BE2C (cell line): ENCODE measurements around the gene BIK.

Experiments used
- DNase-seq: peaks from one replicate; pipeline ENCODE4 v3.0.0-alpha.2; 2020
- H3K27me3 ChIP-seq: fragments of 250-450 bp; sonication (Bioruptor Pico); 2 replicates; pipeline ENCODE4 v1.5.1; 2020; ENCODE audit warnings: mild to moderate bottlenecking
- H3K36me3 ChIP-seq: fragments of 250-450 bp; sonication (Bioruptor Pico); 2 replicates; pipeline ENCODE4 v1.5.1; 2020; ENCODE audit warnings: mild to moderate bottlenecking
- H3K4me1 ChIP-seq: fragments of 250-450 bp; sonication (Bioruptor Pico); 2 replicates; pipeline ENCODE4 v1.5.1; 2020
- H3K4me3 ChIP-seq: 2 replicates; pipeline ENCODE4 v1.5.1; 2011; ENCODE audit warnings: low read depth, low read length
- H3K9me3 ChIP-seq: fragments of 250-450 bp; sonication (Bioruptor Pico); 2 replicates; pipeline ENCODE4 v1.5.1; 2020
- TF ChIP-seq, protein P1 (sequence below): IDR thresholded peaks from 2 replicates; pipeline ENCODE4 v1.5.1; 2012; ENCODE audit warnings: mild to moderate bottlenecking, low read depth, low read length

BIK gene

GRCh38 chr22:43090130-43090789 is 20.3 kb upstream of the BIK start:
- Histone ChIP-seq H3K9me3 (no peaks in the 10 kb centered on the region), H3K36me3 (no peaks in the 10 kb centered on the region), H3K27me3 (no peaks in the 10 kb centered on the region), H3K4me1 (peaks cover 5% of the 10 kb centered on the region), H3K4me3 (no peak overlapping the region)
- TF ChIP-seq, protein P1, sequence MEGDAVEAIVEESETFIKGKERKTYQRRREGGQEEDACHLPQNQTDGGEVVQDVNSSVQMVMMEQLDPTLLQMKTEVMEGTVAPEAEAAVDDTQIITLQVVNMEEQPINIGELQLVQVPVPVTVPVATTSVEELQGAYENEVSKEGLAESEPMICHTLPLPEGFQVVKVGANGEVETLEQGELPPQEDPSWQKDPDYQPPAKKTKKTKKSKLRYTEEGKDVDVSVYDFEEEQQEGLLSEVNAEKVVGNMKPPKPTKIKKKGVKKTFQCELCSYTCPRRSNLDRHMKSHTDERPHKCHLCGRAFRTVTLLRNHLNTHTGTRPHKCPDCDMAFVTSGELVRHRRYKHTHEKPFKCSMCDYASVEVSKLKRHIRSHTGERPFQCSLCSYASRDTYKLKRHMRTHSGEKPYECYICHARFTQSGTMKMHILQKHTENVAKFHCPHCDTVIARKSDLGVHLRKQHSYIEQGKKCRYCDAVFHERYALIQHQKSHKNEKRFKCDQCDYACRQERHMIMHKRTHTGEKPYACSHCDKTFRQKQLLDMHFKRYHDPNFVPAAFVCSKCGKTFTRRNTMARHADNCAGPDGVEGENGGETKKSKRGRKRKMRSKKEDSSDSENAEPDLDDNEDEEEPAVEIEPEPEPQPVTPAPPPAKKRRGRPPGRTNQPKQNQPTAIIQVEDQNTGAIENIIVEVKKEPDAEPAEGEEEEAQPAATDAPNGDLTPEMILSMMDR: peak; percentile 64
- peak; percentile 66 for DNase-seq

DNA sequence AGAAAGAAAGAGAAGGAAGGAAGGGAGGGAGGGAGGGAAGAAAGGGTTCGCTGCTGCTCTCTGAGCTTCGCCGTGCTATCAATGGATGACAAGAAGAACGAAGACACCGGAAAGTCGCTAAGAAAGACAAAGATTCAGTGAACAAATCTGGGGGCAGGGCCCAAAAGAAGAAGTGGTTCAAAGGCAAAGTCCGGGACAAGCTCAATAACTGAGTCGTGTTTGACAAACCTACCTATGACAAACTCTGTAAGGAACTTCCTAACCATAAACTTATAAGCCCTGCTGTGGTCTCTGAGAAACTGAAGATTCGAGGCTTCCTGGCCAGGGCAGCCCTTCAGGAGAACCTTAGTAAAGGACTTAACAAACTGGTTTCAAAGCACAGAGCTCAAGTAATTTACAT is 18.5 kb upstream of the BIK start:
- H3K4me1 ChIP-seq: peaks cover 5% of the 10 kb centered on the region
- H3K36me3 ChIP-seq: no peaks in the 10 kb centered on the region
- H3K9me3 ChIP-seq: no peaks in the 10 kb centered on the region; the same call in 1 of the 2 replicates
- no peaks in the 10 kb centered on the region for H3K27me3 ChIP-seq
- TF ChIP-seq, protein P1: no peak
- DNase-seq: no peak
- no peak overlapping the region for H3K4me3 ChIP-seq

GRCh38 chr22:43094085-43094484 is 16.5 kb upstream of the BIK start:
- Histone ChIP-seq H3K27me3 (no peaks in the 10 kb centered on the region), H3K4me3 (no peak overlapping the region), H3K9me3 (no peaks in the 10 kb centered on the region; the same call in 1 of the 2 replicates), H3K4me1 (peaks cover 5% of the 10 kb centered on the region), H3K36me3 (no peaks in the 10 kb centered on the region)
- TF ChIP-seq, protein P1: peak; percentile 46
- peak; percentile 66 for DNase-seq

DNA sequence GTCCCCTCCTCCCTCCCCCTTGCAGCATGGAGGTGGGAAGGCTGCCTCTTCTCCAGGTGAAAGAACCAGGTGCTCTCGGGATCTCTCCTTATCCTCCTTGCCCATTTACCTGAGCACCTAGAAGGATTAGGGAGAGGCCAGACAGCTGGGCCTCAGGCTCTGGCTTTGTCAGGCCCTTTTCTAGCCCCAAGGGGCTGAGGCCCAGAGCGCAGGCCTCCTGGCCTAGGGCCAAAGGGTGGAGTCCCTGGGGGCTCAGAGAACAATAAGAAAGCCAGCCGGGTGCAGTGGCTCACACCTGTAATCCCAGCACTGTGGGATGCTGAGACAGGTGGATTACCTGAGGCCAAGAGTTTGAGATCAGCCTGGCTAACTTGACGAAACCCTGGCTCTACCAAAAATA is 16.0 kb upstream of the BIK start:
- Histone ChIP-seq H3K36me3 (no peaks in the 10 kb centered on the region), H3K4me1 (peaks cover 5% of the 10 kb centered on the region), H3K27me3 (no peaks in the 10 kb centered on the region), H3K9me3 (no peaks in the 10 kb centered on the region; the same call in 1 of the 2 replicates), H3K4me3 (no peak overlapping the region)
- no peak for DNase-seq
- TF ChIP-seq, protein P1: no peak

- no peaks in the 10 kb centered on the region; the same call in 1 of the 2 replicates for H3K9me3 ChIP-seq
- H3K4me1 ChIP-seq: peaks cover 5% of the 10 kb centered on the region
- no peaks in the 10 kb centered on the region for H3K36me3 ChIP-seq
- no peak for DNase-seq
- no peak overlapping the region for H3K4me3 ChIP-seq
- TF ChIP-seq, protein P1: no peak
- H3K27me3 ChIP-seq: no peaks in the 10 kb centered on the region
Measured at GRCh38 chr22:43096420-43096819, 14.1 kb upstream of the BIK start.

DNA sequence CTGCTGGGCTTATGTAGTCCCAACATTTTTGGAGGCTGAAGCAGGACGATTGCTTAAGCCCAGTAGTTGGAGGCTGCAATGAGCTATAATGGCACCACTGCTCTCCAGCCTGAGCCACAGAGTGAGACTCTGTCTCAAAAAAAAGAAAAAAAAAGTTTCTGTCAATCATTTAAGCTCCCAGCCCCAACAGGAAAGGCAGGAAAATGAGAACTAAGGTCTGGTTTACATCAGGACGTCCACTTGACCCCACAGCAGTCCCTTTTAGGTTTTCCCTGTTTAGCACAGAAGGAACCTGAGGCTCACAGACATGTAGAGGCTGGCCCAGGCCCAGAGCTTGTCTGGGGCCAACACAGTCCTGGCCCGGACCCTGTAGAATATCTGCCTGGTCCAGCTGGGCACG is 12.2 kb upstream of the BIK start:
- Histone ChIP-seq H3K27me3 (no peaks in the 10 kb centered on the region), H3K4me1 (peaks cover 5% of the 10 kb centered on the region), H3K36me3 (no peaks in the 10 kb centered on the region), H3K4me3 (no peak overlapping the region), H3K9me3 (no peaks in the 10 kb centered on the region; the same call in 1 of the 2 replicates)
- TF ChIP-seq, protein P1: no peak
- no peak for DNase-seq
